OCI-LY3 (cell line): ENCODE results near the gene KIAA1191.

Experiments
- CTCF ChIP-seq: fragments of 200-600, 300-600 bp; sonication (generic); IDR thresholded peaks from 2 replicates; pipeline ENCODE4 v1.5.1; 2014; ENCODE audit warnings: antibody characterized with exemption, low read length, low read depth
- EZH2phosphoT487 ChIP-seq: fragments of 200-600 bp; shearing (Covaris generic); IDR thresholded peaks from 2 replicates; pipeline ENCODE4 v1.6.1; 2018; ENCODE audit warnings: antibody characterized with exemption, mixed run types, low read depth

DNA sequence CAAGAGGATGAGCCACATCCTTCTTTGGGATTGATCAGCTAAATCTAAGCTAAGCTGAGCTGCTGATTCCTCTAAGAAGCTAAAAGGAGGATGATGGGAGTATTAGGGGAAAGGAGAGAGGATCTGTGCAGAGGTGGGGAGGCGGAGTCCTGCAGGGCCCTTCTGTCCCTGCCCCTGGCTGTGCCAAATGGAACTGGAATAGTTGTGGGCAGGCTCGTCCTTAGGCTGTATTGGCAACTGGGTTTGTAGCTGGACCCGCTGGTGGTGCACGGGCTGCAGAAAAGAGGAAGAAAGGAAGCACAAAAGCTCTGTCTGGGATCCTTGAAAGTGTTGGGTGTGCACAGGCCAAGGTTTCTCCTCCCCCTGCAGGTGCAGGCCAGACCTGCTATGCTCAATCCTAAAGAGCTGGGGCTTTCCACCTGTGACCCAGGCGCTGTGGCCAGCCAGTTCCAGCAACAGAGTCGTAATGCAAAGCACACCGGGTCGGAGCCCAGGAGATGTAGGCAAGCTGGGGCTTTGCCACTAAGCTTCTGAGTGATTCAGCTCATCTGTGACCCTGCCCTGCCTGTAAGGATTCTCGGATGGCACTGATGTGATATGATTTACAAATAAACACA is 45.0 kb upstream of the KIAA1191 start:
- TF ChIP-seq CTCF: no peak
- TF ChIP-seq EZH2phosphoT487: no peak
